Chondrocyte (in vitro differentiated cells): ENCODE results near the gene TMEM141. TPM values are rescaled to one million over a fixed set of nuclear protein-coding genes. Genes with fewer than 3 reads are reported as not detected.
"Not testable (repeated sequence)": the region's sequence is repeated elsewhere in the genome, so short reads cannot be mapped to it uniquely, and the experiment has no call there.

ENCODE experiments used
- DNase-seq: peaks from one replicate; pipeline ENCODE4 v3.0.0; 2021; ENCODE audit warnings: mixed read lengths, low spot score
- H3K27ac Mint-ChIP-seq: one replicate; pipeline ENCODE4 v1.8.0; 2021; ENCODE audit warnings: mild to moderate bottlenecking, moderate library complexity, mixed read lengths; ENCODE audit not compliant: unreplicated experiment
- H3K27me3 Mint-ChIP-seq: 2 replicates; pipeline ENCODE4 v1.8.0; 2021; ENCODE audit warnings: low read depth, mixed read lengths
- H3K36me3 Mint-ChIP-seq: 2 replicates; pipeline ENCODE4 v1.8.0; 2021; ENCODE audit warnings: low read depth, mixed read lengths
- H3K4me1 Mint-ChIP-seq: 2 replicates; pipeline ENCODE4 v1.8.0; 2021; ENCODE audit warnings: low read depth, mild to moderate bottlenecking, mixed read lengths
- H3K4me3 Mint-ChIP-seq: one replicate; pipeline ENCODE4 v1.8.0; 2021; ENCODE audit warnings: mild to moderate bottlenecking, moderate library complexity, mixed read lengths; ENCODE audit not compliant: unreplicated experiment
- H3K9me3 Mint-ChIP-seq: 2 replicates; pipeline ENCODE4 v1.8.0; 2021; ENCODE audit warnings: low read depth, mixed read lengths
- CTCF ChIP-seq: fragments of 200-600 bp; sonication (generic); IDR thresholded peaks from 2 replicates; pipeline ENCODE4 v1.5.0; 2021; ENCODE audit warnings: antibody characterized with exemption, mild to moderate bottlenecking, moderate library complexity
- total RNA-seq: library from RNA; stranded (reverse); gene quantifications from 3 replicates; pipeline ENCODE4 v1.2.1, GENCODE V29; 2021

Gene TMEM141
- total RNA-seq, 1 donor from 2014 or later: 31.2 TPM

GRCh38 chr9:136835162-136835931 lies 44.2 kb downstream of the TMEM141 start:
- Mint-ChIP-seq H3K27me3 (no peaks in the 10 kb centered on the region), H3K36me3 (peaks cover 3% of the 10 kb centered on the region), H3K9me3 (no peaks in the 10 kb centered on the region), H3K4me1 (peaks cover 10% of the 10 kb centered on the region), H3K4me3 (no peak overlapping the region), H3K27ac (peak overlapping the region; percentile 36)
- DNase-seq: no peak
- TF ChIP-seq CTCF: no peak

GRCh38 chr9:136835932-136836904 lies 45.1 kb downstream of the TMEM141 start:
- DNase-seq: no peak
- Mint-ChIP-seq H3K27me3 (no peaks in the 10 kb centered on the region), H3K4me1 (peaks cover 18% of the 10 kb centered on the region), H3K36me3 (peaks cover 3% of the 10 kb centered on the region), H3K4me3 (no peak overlapping the region), H3K27ac (no peak overlapping the region), H3K9me3 (no peaks in the 10 kb centered on the region)
- no peak for TF ChIP-seq CTCF

- peaks cover 29% of the 10 kb centered on the region for H3K4me1 Mint-ChIP-seq
- no peaks in the 10 kb centered on the region for H3K27me3 Mint-ChIP-seq
- H3K36me3 Mint-ChIP-seq: peaks cover 3% of the 10 kb centered on the region
- no peak for DNase-seq
- no peak for TF ChIP-seq CTCF
- H3K27ac Mint-ChIP-seq: no peak overlapping the region
- H3K4me3 Mint-ChIP-seq: no peak overlapping the region
- no peaks in the 10 kb centered on the region for H3K9me3 Mint-ChIP-seq
These were observed 46.2 kb downstream of the TMEM141 start for GRCh38 chr9:136837146-136837855.

- H3K4me1 Mint-ChIP-seq: peaks cover 30% of the 10 kb centered on the region
- not testable (repeated sequence) for H3K36me3 Mint-ChIP-seq, H3K27me3 Mint-ChIP-seq, H3K4me3 Mint-ChIP-seq, H3K9me3 Mint-ChIP-seq, H3K27ac Mint-ChIP-seq, DNase-seq
These were observed 46.7 kb downstream of the TMEM141 start for GRCh38 chr9:136837856-136838277.

GRCh38 chr9:136838314-136839228 lies 47.4 kb downstream of the TMEM141 start:
- no peak overlapping the region for H3K4me3 Mint-ChIP-seq
- no peaks in the 10 kb centered on the region for H3K9me3 Mint-ChIP-seq
- H3K27me3 Mint-ChIP-seq: no peaks in the 10 kb centered on the region
- peaks cover 3% of the 10 kb centered on the region for H3K36me3 Mint-ChIP-seq
- TF ChIP-seq CTCF: no peak
- peaks cover 34% of the 10 kb centered on the region for H3K4me1 Mint-ChIP-seq
- peak overlapping the region; percentile 32 for H3K27ac Mint-ChIP-seq
- no peak for DNase-seq
